GM19395 (cell line): ENCODE data around the gene YBEY.
"Not testable (repeated sequence)": the region's sequence is repeated elsewhere in the genome, so short reads cannot be mapped to it uniquely, and the experiment has no call there.

Experiments
- ATAC-seq: cut with Tn5 transposase; IDR thresholded peaks from one replicate; pipeline ENCODE4 v1.9.1; 2021; ENCODE audit warnings: mild to moderate bottlenecking, moderate library complexity; ENCODE audit not compliant: unreplicated experiment

The YBEY gene

DNA sequence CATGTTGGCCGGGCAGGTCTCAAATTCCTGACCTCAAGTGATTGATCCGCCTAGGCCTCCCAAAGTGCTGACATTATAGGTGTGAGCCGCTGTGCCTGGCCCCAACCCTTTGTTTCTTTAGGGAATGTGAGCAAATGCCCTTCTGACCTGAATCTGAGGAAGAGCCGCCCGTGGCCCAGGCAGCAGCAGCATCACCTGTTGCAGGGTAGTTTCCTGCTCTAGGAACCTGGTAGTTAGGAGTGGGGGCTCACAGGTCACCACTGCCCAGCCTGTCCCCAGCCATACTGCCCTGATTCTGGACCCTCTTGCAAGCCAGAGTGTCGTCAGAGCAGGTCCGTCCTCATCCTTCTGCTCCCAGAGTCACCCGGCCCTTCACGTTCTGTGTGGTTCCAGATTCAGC is 13.0 kb downstream of the YBEY start:
- no peak for ATAC-seq

DNA sequence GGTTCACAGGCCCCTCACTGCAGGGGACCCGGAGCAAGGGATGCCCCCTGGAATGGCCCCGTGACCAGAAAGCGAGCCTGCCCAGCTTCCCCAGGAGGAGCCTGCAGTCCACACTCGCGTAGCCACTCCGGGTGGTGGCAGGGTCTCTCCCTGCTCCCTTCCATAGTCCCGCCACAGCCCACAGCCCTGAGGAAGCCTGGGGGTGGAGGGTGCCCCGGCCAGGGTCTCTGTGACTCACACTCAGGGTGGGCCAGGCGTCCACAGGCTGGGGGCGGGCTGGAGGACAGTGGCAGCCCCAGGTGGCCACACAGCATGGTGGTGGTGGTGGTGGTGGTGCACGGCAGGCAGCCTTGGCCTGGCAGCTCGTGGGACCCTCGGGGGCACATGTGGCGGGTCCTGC is 15.6 kb downstream of the YBEY start:
- ATAC-seq: no peak

DNA sequence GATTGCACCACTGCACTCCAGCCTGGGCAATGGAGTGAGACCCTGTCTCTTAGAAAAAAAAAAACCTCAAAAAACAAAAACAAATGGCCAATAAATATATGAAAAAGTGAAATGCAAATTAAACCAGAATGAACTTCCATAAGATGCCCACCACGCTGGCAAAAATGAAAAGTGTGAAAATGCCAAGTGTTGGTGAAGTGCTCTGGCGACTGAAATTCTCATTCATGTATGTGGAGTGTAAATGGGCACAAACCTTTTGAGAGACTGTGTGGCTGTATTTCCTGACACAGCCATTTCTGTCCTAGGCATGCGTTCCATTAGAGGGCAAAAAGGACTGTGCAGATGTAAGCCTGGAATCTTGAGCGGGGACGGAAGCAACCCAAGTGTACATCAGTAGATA is 18.3 kb downstream of the YBEY start:
- ATAC-seq: no peak

DNA sequence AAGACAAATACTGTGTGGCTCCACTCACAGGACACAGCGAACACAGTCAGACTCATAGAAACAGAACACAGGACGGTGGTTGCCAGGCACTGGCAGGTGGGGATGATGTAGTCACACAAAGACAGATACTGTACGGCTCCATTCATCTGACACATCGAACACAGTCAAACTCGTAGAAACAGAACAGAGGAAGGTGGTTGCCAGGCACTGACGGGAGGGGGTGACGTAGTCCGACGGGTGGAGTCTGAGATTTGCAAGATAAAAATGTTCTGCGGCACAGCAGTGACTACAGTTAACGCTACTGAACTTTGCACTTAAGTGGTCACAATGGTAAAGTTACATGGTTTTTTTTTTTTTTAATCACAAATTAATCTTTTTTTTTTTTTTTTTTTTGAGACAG is 18.8 kb downstream of the YBEY start:
- ATAC-seq: no peak

DNA sequence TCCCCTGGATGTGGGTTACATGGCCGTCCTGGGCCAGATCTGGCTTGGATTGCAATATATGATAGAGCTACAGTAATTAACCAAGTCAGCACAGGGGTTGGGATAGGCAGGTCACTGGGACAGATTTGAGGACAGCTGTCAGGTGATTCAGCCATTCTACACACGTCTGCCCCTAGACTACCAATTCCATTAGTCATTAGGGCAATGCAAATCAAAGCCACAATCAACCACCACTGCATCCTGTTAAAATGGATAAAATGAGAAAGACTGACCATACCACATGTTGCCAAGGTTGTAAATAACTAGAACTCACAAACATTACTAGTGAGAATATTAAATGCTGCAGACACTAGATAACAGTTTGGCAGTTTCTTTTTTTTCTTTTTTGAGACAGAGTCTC is 21.5 kb downstream of the YBEY start:
- no peak for ATAC-seq

DNA sequence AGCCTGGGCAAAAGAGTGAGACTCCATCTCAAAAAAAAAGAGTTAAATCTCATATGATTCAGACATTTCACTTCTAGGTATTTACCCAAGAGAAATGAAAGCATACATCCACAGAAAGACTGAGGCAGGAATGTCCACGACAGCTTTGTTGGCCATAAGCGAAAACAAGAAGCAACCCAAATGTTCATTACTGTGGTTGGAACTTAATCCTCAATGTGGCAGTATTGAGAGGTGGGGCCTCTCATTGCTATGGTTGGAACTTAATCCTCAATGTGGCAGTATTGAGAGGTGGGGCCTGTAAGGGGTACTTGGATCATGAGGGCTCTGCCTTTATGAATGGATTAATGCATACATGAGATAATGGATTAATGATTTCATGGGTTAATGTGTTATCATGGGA is 22.3 kb downstream of the YBEY start:
- no peak for ATAC-seq

DNA sequence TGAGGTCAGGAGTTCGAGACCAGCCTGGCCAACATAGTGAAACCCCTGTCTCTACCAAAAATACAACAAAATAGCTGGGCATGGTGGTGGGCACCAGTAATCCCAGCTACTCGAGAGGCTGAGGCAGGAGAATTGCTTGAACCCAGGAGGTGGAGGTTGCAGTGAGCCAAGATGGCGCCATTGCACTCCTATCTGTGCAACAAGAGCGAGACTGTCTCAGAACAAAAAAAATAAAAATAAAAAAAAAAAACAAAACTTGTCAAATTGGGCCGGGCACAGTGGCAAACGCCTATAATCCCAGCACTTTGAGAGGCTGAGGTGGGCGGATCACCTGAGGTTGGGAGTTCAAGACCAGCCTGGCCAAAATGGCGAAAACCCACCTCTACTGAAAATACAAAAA is 24.1 kb downstream of the YBEY start:
- ATAC-seq: not testable (repeated sequence)

DNA sequence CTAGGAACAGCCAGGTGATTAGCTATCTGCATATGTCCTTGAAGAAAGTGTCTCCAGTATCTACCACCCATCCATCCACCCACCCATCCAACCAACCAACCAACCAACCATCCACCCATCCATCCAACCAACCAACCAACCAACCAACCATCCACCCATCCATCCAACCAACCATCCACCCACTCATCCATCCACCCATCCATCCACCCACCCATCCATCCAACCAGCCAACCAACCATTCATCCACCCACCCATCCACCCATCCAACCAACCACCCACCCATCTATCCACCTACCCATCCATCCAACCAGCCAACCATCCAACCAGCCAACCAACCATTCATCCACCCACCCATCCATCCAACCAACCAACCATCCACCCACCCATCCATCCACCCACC is 25.4 kb downstream of the YBEY start:
- no peak for ATAC-seq

DNA sequence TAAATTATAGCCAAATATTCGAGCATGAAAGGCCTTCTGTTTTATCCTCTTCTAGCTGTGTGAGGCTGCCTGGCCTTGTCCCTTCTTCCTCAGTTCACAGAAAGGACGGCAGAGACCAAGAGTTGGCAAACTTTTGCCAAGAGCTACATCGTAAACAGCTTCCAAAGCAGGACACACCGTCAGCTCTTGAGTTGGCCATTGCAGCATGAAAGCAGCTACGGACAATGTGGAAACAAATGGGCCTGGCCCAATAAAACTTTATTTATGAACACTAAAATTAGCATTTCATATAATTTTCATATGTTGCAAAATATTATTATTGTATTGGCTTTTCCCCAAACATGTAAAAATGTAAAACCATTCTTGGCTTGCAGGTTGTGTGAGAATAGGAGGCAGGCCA is 26.8 kb downstream of the YBEY start:
- ATAC-seq: no peak

DNA sequence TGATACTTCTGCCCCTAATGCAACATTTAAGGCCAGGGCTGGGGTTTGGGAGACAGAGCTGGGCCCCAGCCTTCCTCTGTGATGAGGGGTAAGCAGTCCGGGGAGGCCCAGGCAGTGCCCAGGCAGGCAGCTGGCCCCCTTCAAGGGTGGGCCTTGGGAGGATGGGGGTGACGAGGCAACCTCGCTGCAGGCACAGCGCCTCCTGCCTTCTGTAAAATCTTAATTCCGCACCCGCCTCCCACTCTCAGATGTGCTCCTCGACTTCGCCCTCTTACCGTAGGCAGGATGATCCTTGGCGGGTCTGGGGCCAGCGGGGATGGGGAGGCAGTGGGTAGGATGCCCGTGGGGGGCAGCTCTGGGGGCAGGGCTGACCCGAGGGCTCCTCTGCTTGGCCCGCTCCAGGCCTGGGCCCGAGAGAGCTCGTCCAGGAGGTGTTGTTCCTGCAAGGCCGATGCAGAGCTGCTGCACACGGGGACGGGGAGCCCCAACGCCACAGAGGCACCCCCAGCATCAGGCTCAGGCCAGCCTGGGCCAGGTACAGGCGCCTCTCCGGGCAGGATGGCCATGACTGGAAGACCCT is 28.4 kb downstream of the YBEY start:
- ATAC-seq: no peak

DNA sequence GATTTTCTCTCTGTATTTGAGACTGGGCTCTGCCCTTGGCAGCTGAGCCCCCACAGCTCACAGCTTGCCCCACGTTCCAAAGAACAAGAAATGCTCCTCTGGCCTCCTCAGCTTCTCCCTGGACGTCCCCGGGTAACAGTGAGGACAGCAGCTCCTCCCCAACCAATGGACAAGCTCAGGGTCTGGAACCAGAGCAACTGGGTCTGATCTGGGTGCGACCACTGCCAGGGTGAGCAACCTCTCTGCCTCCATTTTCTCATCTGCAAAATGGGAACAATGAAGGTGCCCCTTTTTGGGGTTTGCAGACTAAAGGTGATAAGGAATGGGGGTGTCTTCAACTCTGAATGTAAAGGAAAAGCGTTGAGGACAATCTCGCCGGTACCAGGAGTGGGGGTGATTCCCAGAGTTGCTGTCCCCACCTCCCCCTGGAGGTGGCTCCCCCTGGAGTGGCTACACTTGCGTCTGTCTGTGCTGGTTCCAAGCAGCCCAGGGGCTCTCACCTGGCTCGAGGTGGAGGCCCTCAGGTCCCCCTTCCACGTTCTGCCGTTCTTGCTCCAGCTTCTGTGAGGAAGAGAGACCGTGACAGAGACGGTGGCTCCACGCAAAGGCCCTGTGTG is 30.7 kb downstream of the YBEY start:
- ATAC-seq: no peak

DNA sequence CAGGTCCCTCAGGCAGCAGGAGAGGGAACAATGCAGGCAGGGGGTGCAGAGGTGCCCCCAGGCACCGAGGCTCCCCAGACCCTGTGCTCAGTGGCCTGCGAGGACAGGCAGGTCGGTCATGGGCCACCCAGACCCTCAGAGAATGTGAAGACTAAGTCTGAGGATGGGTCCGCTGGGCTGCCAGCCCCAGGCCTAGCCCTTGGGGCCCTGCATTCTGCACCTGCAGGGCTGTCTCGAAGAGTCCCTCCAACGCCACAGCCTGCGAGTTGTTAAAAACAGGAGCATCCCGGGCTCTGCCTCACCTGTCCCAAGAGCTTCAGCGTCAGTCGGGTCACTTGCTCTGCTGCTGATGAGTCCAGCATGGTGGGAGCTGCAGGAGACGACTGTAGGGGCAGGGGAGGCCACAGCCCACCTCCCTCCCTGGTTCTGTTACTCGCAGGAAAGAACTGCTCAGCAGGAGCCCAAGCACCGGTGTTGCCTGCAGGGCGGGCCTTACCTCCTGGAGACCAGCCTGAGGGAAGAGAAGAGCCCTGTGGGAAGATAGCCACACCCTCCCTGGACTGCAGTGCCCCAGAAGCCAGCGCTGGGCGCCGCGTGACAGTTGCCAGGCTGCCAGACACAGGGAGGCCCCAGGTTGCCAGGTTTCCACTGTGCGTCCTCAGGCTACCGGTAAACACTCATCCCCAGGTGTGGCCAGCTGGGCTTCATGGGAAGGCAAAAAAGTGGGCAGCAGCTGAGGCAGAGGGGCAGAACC is 31.7 kb downstream of the YBEY start:
- ATAC-seq: no peak

DNA sequence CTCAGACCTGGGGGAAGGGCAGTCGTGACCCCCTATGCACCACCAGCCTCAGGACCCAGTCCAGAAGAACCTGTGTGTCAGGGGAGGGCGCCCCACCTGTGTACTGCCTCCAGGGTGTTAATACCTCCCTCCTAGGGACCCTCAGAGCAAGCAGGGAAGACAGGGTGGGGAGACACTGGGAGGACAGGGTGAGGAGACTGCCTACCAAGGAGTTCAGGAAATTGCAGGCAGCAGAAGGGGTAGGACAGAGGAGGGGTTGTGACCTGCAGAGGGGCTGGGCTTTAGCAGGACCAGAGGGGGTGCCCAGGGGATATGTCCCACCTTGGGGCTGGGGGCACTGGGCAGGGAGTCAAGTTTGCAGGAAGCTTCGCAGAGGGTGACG is 32.3 kb downstream of the YBEY start:
- no peak for ATAC-seq

DNA sequence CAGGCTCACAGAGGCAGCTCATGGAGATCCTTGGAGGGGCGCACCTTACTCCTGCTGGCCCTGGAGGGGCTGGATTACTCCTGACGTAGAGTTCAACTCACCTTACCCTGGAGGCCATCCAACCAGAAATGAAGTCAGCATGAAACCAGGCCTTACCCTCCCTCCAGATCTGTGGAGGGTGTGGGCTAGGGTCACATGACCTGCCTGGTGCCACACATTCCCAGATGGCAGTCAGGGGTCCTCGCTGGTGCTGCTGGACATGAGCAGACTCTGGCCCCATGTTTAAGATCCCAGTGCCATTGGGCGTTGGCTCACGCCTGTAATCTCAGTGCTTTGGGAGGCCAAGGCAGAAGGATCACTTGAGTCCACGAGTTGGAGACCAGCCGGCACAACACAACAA is 33.0 kb downstream of the YBEY start:
- ATAC-seq: no peak

DNA sequence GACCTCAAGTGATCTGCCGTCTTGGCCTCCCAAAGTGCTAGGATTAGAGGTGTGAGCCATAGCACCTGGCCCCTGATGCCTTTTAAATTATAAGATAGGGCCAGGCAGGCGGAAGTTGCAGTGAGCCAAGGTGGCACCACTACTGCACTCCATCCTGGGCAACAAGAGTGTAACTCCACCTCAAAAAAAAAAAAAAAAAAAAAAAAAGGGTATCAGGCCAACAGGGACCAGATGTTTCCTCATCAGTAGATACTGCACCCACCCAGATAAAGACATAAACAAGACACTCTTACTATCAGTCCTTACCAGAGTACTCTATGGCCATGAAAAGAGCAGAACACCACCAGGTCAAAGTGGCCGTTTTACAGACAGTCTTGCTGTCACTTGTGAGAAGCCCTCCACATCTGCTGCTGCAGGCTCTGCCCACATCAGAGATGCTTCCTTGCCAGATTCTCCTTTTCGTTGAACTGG is 34.2 kb downstream of the YBEY start:
- ATAC-seq: no peak

DNA sequence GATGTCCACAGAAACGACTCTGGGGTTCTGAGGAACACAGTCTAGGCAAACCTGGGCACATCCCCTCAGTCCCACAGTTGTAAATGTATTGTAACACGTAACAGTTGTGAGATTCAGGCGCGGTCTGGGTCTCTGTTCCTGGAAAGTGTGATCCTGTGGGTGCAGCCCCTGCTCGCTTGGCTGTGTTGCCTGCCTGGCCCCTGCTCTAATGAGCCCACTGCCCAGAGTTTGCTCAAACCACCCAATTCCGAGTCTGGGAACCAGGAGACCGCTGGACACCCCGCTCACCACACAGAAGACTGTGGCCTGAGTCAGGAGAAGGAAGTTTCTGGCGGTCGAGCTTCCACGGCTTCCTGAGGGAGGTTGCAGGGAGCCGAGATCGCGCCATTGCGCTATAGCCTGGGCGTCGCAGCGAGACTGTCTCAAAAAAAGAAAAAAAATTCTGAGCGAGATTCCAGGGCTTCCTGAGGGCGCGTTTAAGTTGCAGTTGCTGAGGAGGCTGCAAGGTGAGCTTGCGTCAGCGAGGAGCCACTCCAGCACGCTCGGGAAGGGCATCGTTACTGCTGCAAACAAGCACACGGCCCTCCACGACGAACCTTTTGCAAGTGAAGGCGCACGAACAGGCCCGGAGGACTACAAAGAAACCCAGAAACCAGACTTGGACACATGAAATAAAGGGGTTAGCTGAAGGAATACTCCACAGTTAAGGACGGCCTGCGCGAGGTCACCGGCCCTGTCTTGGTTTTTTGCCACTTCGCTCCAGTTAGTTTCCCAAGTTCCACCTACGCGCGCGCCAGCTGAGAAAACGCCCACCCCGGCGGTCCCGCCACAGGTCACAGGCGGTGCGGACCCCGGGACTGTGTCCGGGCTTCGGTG is 36.4 kb downstream of the YBEY start:
- ATAC-seq: no peak

DNA sequence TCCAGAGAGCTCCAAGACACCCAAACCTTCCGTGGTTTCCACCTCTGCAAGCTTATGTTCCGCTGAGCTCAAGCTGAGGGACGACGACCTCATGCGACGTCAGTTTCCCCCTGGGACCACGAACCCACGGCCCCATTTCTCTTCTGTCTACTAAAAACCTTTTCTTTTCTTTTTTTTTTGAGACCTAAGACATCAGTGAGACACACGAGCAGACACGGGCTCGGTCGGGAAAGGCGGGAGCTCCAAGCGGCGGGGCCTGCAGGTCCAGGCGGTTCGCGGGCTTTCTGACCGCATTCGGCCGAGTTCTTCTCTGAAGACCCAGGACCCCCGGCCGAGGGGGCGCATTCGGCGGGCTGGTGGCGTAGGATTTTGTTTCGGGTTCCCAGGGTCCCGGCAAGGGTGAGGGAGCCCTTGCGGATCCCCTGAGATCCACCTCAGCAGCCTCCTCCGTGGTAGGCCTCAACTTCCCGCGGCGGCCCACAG is 37.1 kb downstream of the YBEY start:
- ATAC-seq: peak; percentile 13

DNA sequence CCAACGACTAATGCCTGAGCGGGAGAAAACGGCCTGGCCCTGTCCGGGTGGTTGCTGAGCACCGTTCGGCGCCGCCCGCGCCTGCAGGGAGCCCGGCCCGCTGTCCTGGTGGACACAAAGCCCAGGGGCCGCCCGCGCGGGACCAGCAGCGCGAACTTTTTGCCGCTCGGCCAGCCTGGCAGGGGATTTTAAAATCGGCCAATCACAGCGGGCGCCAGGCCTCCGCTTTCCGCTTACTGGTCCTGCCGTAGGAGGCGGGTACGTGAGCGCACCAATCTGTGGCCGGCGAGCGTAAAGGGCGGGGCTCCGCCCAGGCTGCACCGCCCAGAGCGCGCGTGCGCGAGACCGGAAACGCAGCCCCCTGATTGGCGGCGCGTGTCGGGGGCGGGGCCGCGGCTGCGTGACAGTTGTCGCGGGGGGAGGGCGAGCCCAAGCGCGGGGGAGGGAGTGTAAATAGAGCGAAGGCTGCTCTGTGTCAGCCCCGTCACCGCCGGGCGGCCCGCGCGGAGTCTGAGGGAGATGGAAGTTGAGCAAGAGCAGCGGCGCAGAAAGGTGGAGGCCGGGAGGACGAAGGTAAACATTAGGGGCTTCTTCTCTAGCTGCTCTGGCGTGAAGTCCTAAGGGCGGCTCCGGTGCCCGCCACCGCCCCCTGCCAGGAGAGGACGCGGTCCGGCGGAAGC is 37.7 kb downstream of the YBEY start, which contains the start of the genes C21orf58 and PCNT:
C21orf58 (minus strand) TSS at position 161 of the 680 bp plus-strand sequence. CDS start 1,132 bp downstream, outside the sequence.
PCNT (plus strand) TSS at position 447 of the 680 bp plus-strand sequence; CDS start at position 520, 73 bp downstream.
- peak; percentile 76 for ATAC-seq

DNA sequence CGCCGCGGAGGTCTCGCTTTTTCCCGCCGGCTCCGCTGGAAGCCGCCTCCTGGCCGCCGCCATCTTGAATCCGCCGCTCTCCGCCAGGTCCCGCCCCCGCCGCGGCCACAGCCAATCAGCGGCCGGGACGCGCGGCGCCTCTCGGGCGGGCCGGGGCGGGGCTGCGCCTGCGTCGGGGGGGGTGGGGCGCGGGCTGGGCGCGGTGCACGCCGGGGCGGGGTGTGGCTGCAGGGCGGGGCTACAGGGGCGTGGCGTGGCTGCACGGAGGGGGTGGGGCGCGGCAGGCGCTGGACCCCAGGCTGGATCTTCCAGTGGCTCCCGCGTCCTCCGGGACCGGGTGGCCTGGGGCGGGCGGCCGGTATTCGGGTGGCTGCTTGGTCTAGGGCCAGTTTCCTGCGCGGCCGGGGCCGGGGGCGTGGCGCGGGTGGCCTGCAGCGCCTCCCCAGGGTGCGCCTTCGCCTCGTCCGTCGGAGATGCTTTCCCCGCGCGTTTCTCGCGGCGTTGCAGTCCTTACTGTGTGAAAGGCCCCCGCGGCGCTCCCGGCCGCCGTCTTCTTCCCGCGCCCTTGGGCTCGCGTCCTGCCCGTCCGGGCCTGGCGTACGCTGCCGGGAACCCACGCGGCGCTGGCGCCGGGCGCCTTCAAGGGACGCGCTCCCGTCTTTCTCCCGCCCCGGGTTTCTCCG is 38.4 kb downstream of the YBEY start:
- ATAC-seq: peak; percentile 66
